IMR-90 (cell line): ENCODE data around the gene CD70. TPM values are rescaled to one million over a fixed set of nuclear protein-coding genes. Genes with fewer than 3 reads are reported as not detected.

Experiments
- ATAC-seq: fragments of 200-7000 bp; cut with Tn5 transposase; 2 replicates; pipeline ENCODE4 v1.9.1; 2020; ENCODE audit warnings: low read depth, mild to moderate bottlenecking, moderate library complexity
- BruUV-seq: library from RNA; stranded (reverse); fragments of 400-500 nt; replicated peaks from 2 replicates; lab custom pipeline; 2021; lab: Mats Ljungman, UMichigan
- CTCF ChIA-PET: fragments of 300-600 bp; formaldehyde crosslinking; extraction: SDS; loops from one replicate; lab custom pipeline; 2021; ENCODE audit warnings: antibody characterized with exemption; lab: Yijun Ruan, JAX
- POLR2A ChIA-PET: fragments of 300-600 bp; sonication (Branson Sonifier 250); formaldehyde crosslinking; loops from one replicate; lab custom pipeline; 2022; ENCODE audit warnings: antibody characterized with exemption; ENCODE audit not compliant: unreplicated experiment; lab: Charles Lee
- DNase-seq: peaks from one replicate; pipeline ENCODE4 v3.0.0; 2013
- H2AFZ ChIP-seq: replicated peaks from 2 replicates; pipeline ENCODE3; 2013; ENCODE audit warnings: low read length, mild to moderate bottlenecking; ENCODE audit not compliant: poor library complexity
- H2AK5ac ChIP-seq: 2 replicates; pipeline ENCODE4 v1.6.1; 2013; ENCODE audit warnings: low read depth, low read length, inconsistent platforms
- H2AK9ac ChIP-seq: replicated peaks from 2 replicates; pipeline ENCODE3; 2013; ENCODE audit warnings: mild to moderate bottlenecking, low read depth, low read length, moderate library complexity; ENCODE audit not compliant: poor library complexity
- H2BK120ac ChIP-seq: 2 replicates; pipeline ENCODE4 v1.6.1; 2013; ENCODE audit warnings: low read depth, low read length, inconsistent platforms
- H2BK15ac ChIP-seq: 3 replicates; pipeline ENCODE4 v1.6.1; 2013; ENCODE audit warnings: low read depth, low read length, inconsistent platforms
- H2BK20ac ChIP-seq: 2 replicates; pipeline ENCODE4 v1.6.1; 2013; ENCODE audit warnings: low read depth, mild to moderate bottlenecking, inconsistent platforms, low read length, moderate library complexity
- H2BK5ac ChIP-seq: 2 replicates; pipeline ENCODE4 v1.6.1; 2013; ENCODE audit warnings: mild to moderate bottlenecking, low read depth, low read length, inconsistent platforms; ENCODE audit not compliant: poor library complexity, severe bottlenecking
- H3K14ac ChIP-seq: replicated peaks from 2 replicates; pipeline ENCODE4 v1.6.1; 2013; ENCODE audit warnings: low read depth, low read length, inconsistent platforms
- H3K18ac ChIP-seq: 2 replicates; pipeline ENCODE4 v1.6.1; 2013; ENCODE audit warnings: low read depth, low read length, control low read depth
- H3K23ac ChIP-seq: 2 replicates; pipeline ENCODE4 v1.6.1; 2013; ENCODE audit warnings: low read depth, low read length, inconsistent platforms
- H3K27ac ChIP-seq: 2 replicates; pipeline ENCODE4 v1.5.1; 2013; ENCODE audit warnings: mild to moderate bottlenecking, control low read depth, low read length; ENCODE audit not compliant: insufficient read depth
- H3K27me3 ChIP-seq: 2 replicates; pipeline ENCODE4 v1.6.1; 2013; ENCODE audit warnings: low read length; ENCODE audit not compliant: control insufficient read depth, insufficient read depth
- H3K36me3 ChIP-seq: 2 replicates; pipeline ENCODE4 v1.6.1; 2013; ENCODE audit warnings: low read length, mixed read lengths; ENCODE audit not compliant: control insufficient read depth, insufficient read depth
- H3K4ac ChIP-seq: 2 replicates; pipeline ENCODE4 v1.6.1; 2013; ENCODE audit warnings: low read depth, low read length, inconsistent platforms
- H3K4me1 ChIP-seq: 2 replicates; pipeline ENCODE4 v1.6.1; 2013; ENCODE audit warnings: low read length, mixed read lengths; ENCODE audit not compliant: control insufficient read depth, insufficient read depth
- H3K4me2 ChIP-seq: 2 replicates; pipeline ENCODE4 v1.6.1; 2013; ENCODE audit warnings: low read depth, mild to moderate bottlenecking, control low read depth, low read length, moderate library complexity
- H3K4me3 ChIP-seq: 2 replicates; pipeline ENCODE4 v1.5.1; 2013; ENCODE audit warnings: low read depth, mild to moderate bottlenecking, control low read depth, low read length, moderate library complexity; ENCODE audit not compliant: insufficient read depth
- H3K56ac ChIP-seq: 2 replicates; pipeline ENCODE4 v1.6.1; 2013; ENCODE audit warnings: low read length, inconsistent platforms; ENCODE audit not compliant: insufficient read depth; ENCODE audit errors: extremely low read depth
- H3K79me1 ChIP-seq, 2 experiments: 2 replicates each; pipeline ENCODE4 v1.6.1; 2013; ENCODE audit warnings: low read length in 2 of 2, inconsistent platforms in 1 of 2, low read depth in 1 of 2
- H3K9ac ChIP-seq: 2 replicates; pipeline ENCODE4 v1.6.1; 2013; ENCODE audit warnings: low read depth, low read length, control low read depth
- H3K9me1 ChIP-seq: 2 replicates; pipeline ENCODE4 v1.6.1; 2013; ENCODE audit warnings: low read length, inconsistent platforms; ENCODE audit not compliant: insufficient read depth
- H3K9me3 ChIP-seq: 2 replicates; pipeline ENCODE4 v1.6.1; 2013; ENCODE audit warnings: low read length; ENCODE audit not compliant: control insufficient read depth, insufficient read depth
- H4K20me1 ChIP-seq: 2 replicates; pipeline ENCODE4 v1.6.1; 2013; ENCODE audit warnings: low read length, inconsistent platforms; ENCODE audit not compliant: insufficient read depth
- H4K5ac ChIP-seq: 2 replicates; pipeline ENCODE4 v1.6.1; 2013; ENCODE audit warnings: mild to moderate bottlenecking, low read depth, low read length, control low read depth
- H4K8ac ChIP-seq, 2 experiments: 2 replicates each; pipeline ENCODE4 v1.6.1; 2013; ENCODE audit warnings: low read depth in 2 of 2, low read length in 2 of 2, control low read depth in 1 of 2, inconsistent platforms in 1 of 2
- H4K91ac ChIP-seq: 2 replicates; pipeline ENCODE4 v1.6.1; 2013; ENCODE audit warnings: low read depth, low read length, inconsistent platforms; ENCODE audit not compliant: insufficient read depth
- BHLHE40 ChIP-seq: fragments of 150-350 bp; IDR thresholded peaks from 2 replicates; pipeline ENCODE4 v1.6.1; 2016; ENCODE audit warnings: mild to moderate bottlenecking, low read depth, low read length
- CEBPB ChIP-seq: IDR thresholded peaks from 2 replicates; pipeline ENCODE4 v1.6.1; 2012; ENCODE audit warnings: low read depth, low read length, improper control_type of control experiment
- CHD1 ChIP-seq: IDR thresholded peaks from 2 replicates; pipeline ENCODE4 v1.6.1; 2012; ENCODE audit warnings: low read depth, low read length, improper control_type of control experiment
- CTCF ChIP-seq: conservative IDR thresholded peaks from 2 replicates; pipeline ENCODE4 v1.5.1; 2012; ENCODE audit warnings: mild to moderate bottlenecking, low read depth, low read length, improper control_type of control experiment
- ELK1 ChIP-seq: fragments of 150-350 bp; IDR thresholded peaks from 2 replicates; pipeline ENCODE4 v1.6.1; 2016; ENCODE audit warnings: low read depth, mild to moderate bottlenecking, low read length, moderate library complexity, borderline replicate concordance
- FOS ChIP-seq: fragments of 150-350 bp; IDR thresholded peaks from 2 replicates; pipeline ENCODE4 v1.6.1; 2016; ENCODE audit warnings: low read depth, low read length
- MAFK ChIP-seq: IDR thresholded peaks from 2 replicates; pipeline ENCODE4 v1.6.1; 2012; ENCODE audit warnings: low read depth, low read length, improper control_type of control experiment
- MAZ ChIP-seq: IDR thresholded peaks from 2 replicates; pipeline ENCODE4 v1.6.1; 2012; ENCODE audit warnings: low read depth, mild to moderate bottlenecking, low read length, improper control_type of control experiment, moderate library complexity, borderline replicate concordance
- MXI1 ChIP-seq: IDR thresholded peaks from 2 replicates; pipeline ENCODE4 v1.6.1; 2012; ENCODE audit warnings: low read depth, mild to moderate bottlenecking, low read length, moderate library complexity, borderline replicate concordance
- NFE2L2 ChIP-seq: fragments of 150-350 bp; IDR thresholded peaks from 2 replicates; pipeline ENCODE4 v1.6.1; 2016; ENCODE audit warnings: low read depth, mild to moderate bottlenecking, low read length
- POLR2A ChIP-seq: IDR thresholded peaks from 2 replicates; pipeline ENCODE4 v1.6.1; 2012; ENCODE audit warnings: mild to moderate bottlenecking, low read depth, low read length
- RAD21 ChIP-seq: IDR thresholded peaks from 2 replicates; pipeline ENCODE4 v1.6.1; 2012; ENCODE audit warnings: low read length, improper control_type of control experiment
- RCOR1 ChIP-seq: IDR thresholded peaks from 2 replicates; pipeline ENCODE4 v1.6.1; 2012; ENCODE audit warnings: mild to moderate bottlenecking, low read length, improper control_type of control experiment; ENCODE audit not compliant: insufficient replicate concordance
- RFX5 ChIP-seq: IDR thresholded peaks from 2 replicates; pipeline ENCODE4 v1.8.0; 2012; ENCODE audit warnings: low read depth, mild to moderate bottlenecking, low read length, moderate library complexity
- SMC3 ChIP-seq: fragments of 150-350 bp; IDR thresholded peaks from 2 replicates; pipeline ENCODE4 v1.6.1; 2016; ENCODE audit warnings: low read depth, mild to moderate bottlenecking, antibody characterized with exemption, low read length, moderate library complexity
- USF2 ChIP-seq: fragments of 150-350 bp; IDR thresholded peaks from 2 replicates; pipeline ENCODE4 v1.6.1; 2017; ENCODE audit warnings: mild to moderate bottlenecking, antibody characterized with exemption, low read length, low read depth
- WGBS, 2 experiments: methylation state at CpG; one replicate each; pipeline versions ENCODE4 v1.1.5 to v1.1.7; 2013; ENCODE audit warnings: missing lambda C conversion rate in 2 of 2; ENCODE audit not compliant: insufficient read length in 1 of 2; ENCODE audit errors: extremely low coverage in 2 of 2; 5-methylcytosine and 5-hydroxymethylcytosine counted together
- dilution Hi-C: fragments of 300-500 bp; cut with HindIII; formaldehyde crosslinking; loops from one replicate; pipeline ENCODE4 v1.14.3; 2018; ENCODE audit warnings: low sequenced_read_pairs; ENCODE audit not compliant: unreplicated experiment
- in situ Hi-C: fragments of 300-500 bp; cut with MboI; formaldehyde crosslinking; loops from 3 replicates; pipeline ENCODE4 v1.14.3; 2019; ENCODE audit warnings: low sequenced_read_pairs, inconsistent platforms, mixed read lengths
- intact Hi-C: fragments of 100-400 bp; cut with micrococcal nuclease; formaldehyde crosslinking; loops from 2 replicates; pipeline ENCODE4 v1.10.0; 2022
- polyA plus RNA-seq, 3 experiments: library from polyadenylated mRNA; depleted of rRNA; stranded (reverse); fragments of >200 nt; gene quantifications; 2 replicates each; pipeline ENCODE4 v1.2.3, GENCODE V29; 2012; ENCODE audit warnings: low replicate concordance in 1 of 3
- total RNA-seq: library from RNA; depleted of rRNA; stranded (reverse); fragments of >200 nt; gene quantifications from 2 replicates; pipeline ENCODE4 v1.2.3, GENCODE V29; 2012

Gene CD70
- total and polyA plus RNA-seq, 2 of the 4 experiments (the other 2 are of a cell fraction) = not detected

GRCh38 chr19:6593651-6594416, 2.9 kb upstream of the CD70 start:
- Histone ChIP-seq H2AFZ (no peak overlapping the region), H3K9me1 (no peaks in the 10 kb centered on the region), H3K14ac (no peak overlapping the region), H2BK20ac (no peak overlapping the region), H2BK5ac (no peak overlapping the region), H3K4ac (no peak overlapping the region), H3K79me1 (no peaks in the 10 kb centered on the region), H3K4me2 (no peak overlapping the region), H3K27ac (no peak overlapping the region), H2AK5ac (no peak overlapping the region), H3K56ac (no peak overlapping the region), H3K9ac (no peak overlapping the region), H4K20me1 (no peaks in the 10 kb centered on the region), H4K8ac (no peak overlapping the region), H3K18ac (no peak overlapping the region), H3K36me3 (no peaks in the 10 kb centered on the region), H4K91ac (no peak overlapping the region), H2AK9ac (no peak overlapping the region), H2BK120ac (no peak overlapping the region), H3K27me3 (peaks cover 14% of the 10 kb centered on the region), H4K5ac (no peak overlapping the region), H3K9me3 (peaks cover 3% of the 10 kb centered on the region; the same call in 1 of the 2 replicates), H3K23ac (no peak overlapping the region), H2BK15ac (no peak overlapping the region), H3K4me3 (no peak overlapping the region), H3K4me1 (no peaks in the 10 kb centered on the region)
- ChIA-PET POLR2A (no interaction called here), CTCF (no interaction called here)
- DNase-seq (no peak), ATAC-seq (no peak)
- WGBS, 2 experiments = 83% methylated on average over 1 of the region's 11 CpGs; no CpG with 5 or more reads in 1 of the 2 experiments
- intact Hi-C loops (no loop called here), in situ Hi-C loops (no loop called here), dilution Hi-C loops (no loop called here)
- BruUV-seq = no TSS peak
- no peak for TF ChIP-seq MXI1
- no peak for TF ChIP-seq RFX5
- no peak for TF ChIP-seq POLR2A
- no peak for TF ChIP-seq ELK1
- TF ChIP-seq CTCF = no peak
- TF ChIP-seq USF2 = no peak
- TF ChIP-seq BHLHE40 = no peak
- no peak for TF ChIP-seq RCOR1
- no peak for TF ChIP-seq MAFK
- no peak for TF ChIP-seq RAD21
- no peak for TF ChIP-seq FOS
- no peak for TF ChIP-seq NFE2L2
- no peak for TF ChIP-seq MAZ
- TF ChIP-seq SMC3 = no peak
- TF ChIP-seq CEBPB = no peak
- no peak for TF ChIP-seq CHD1
